HEK293T (cell line): ENCODE data around the gene TMCC3.
"Not testable (repeated sequence)": the region's sequence is repeated elsewhere in the genome, so short reads cannot be mapped to it uniquely, and the experiment has no call there.

Source experiments
- CTCF ChIA-PET: fragments of 350-600 bp; formaldehyde crosslinking; extraction: SDS; loops from one replicate; lab custom pipeline; 2021; ENCODE audit warnings: antibody characterized with exemption, inconsistent platforms; lab: Yijun Ruan, JAX
- POLR2A ChIA-PET: fragments of 350-600 bp; formaldehyde crosslinking; extraction: SDS; loops from one replicate; lab custom pipeline; 2020; ENCODE audit warnings: antibody characterized with exemption, inconsistent platforms; lab: Yijun Ruan, JAX
- DNase-seq: peaks from one replicate; pipeline ENCODE4 v3.0.0; 2012; ENCODE audit warnings: mixed read lengths; ENCODE audit errors: extremely low spot score
- ARNT ChIP-seq: fragments of 450-650 bp; IDR thresholded peaks from 2 replicates; pipeline ENCODE4 v1.6.1; 2017; ENCODE audit warnings: mild to moderate bottlenecking
- BHLHE40 ChIP-seq: fragments of 450-650 bp; IDR thresholded peaks from 2 replicates; pipeline ENCODE4 v1.6.1; 2016; ENCODE audit warnings: mild to moderate bottlenecking, moderate library complexity, borderline replicate concordance
- CTBP1 ChIP-seq: fragments of 450-650 bp; IDR thresholded peaks from 2 replicates; pipeline ENCODE4 v1.6.1; 2016; ENCODE audit warnings: borderline replicate concordance
- ELF4 ChIP-seq: fragments of 450-650 bp; IDR thresholded peaks from 2 replicates; pipeline ENCODE4 v1.6.1; 2017; ENCODE audit warnings: antibody characterized with exemption
- FOXA1 ChIP-seq: fragments of 450-650 bp; IDR thresholded peaks from 2 replicates; pipeline ENCODE4 v1.6.1; 2016; ENCODE audit warnings: mild to moderate bottlenecking
- FOXK2 ChIP-seq: fragments of 450-650 bp; IDR thresholded peaks from 2 replicates; pipeline ENCODE4 v1.6.1; 2016; ENCODE audit warnings: mild to moderate bottlenecking
- FOXM1 ChIP-seq: fragments of 450-650 bp; IDR thresholded peaks from 2 replicates; pipeline ENCODE4 v1.6.1; 2017; ENCODE audit warnings: mild to moderate bottlenecking, borderline replicate concordance
- HDGF ChIP-seq: fragments of 450-650 bp; IDR thresholded peaks from 2 replicates; pipeline ENCODE4 v1.6.1; 2017; ENCODE audit warnings: antibody characterized with exemption, borderline replicate concordance
- L3MBTL2 ChIP-seq: fragments of 450-650 bp; conservative IDR thresholded peaks from 2 replicates; pipeline ENCODE4 v1.6.1; 2016; ENCODE audit warnings: mild to moderate bottlenecking
- LEF1 ChIP-seq: fragments of 450-650 bp; IDR thresholded peaks from 2 replicates; pipeline ENCODE4 v1.6.1; 2017; ENCODE audit warnings: mild to moderate bottlenecking, borderline replicate concordance
- NFRKB ChIP-seq: fragments of 450-650 bp; IDR thresholded peaks from 2 replicates; pipeline ENCODE4 v1.6.1; 2016; ENCODE audit warnings: mild to moderate bottlenecking, moderate library complexity
- PKNOX1 ChIP-seq: fragments of 450-650 bp; IDR thresholded peaks from 2 replicates; pipeline ENCODE4 v1.6.1; 2016
- SP1 ChIP-seq: fragments of 450-650 bp; IDR thresholded peaks from 2 replicates; pipeline ENCODE4 v1.6.1; 2017
- SUZ12 ChIP-seq: fragments of 450-650 bp; IDR thresholded peaks from 2 replicates; pipeline ENCODE4 v1.6.1; 2016; ENCODE audit warnings: mild to moderate bottlenecking
- TARDBP ChIP-seq: fragments of 450-650 bp; IDR thresholded peaks from 2 replicates; pipeline ENCODE4 v1.6.1; 2016
- ZNF384 ChIP-seq: fragments of 450-650 bp; IDR thresholded peaks from 2 replicates; pipeline ENCODE4 v1.6.1; 2016

Gene TMCC3

GRCh38 chr12:94603434-94604365 is 46.7 kb downstream of the TMCC3 start:
- DNase-seq, result no peak
- POLR2A ChIA-PET, result no interaction called here
- TF ChIP-seq L3MBTL2, result no peak
- TF ChIP-seq FOXM1, result no peak
- no peak for TF ChIP-seq SUZ12
- no peak for TF ChIP-seq FOXK2
- TF ChIP-seq BHLHE40, result no peak
- CTCF ChIA-PET, result interaction anchor here (0.7 to 0.8 kb wide), 2 partner anchors 11 to 42 kb away, joined by 3 read pairs; no protein-coding TSS in a partner anchor

- CTCF ChIA-PET, result no interaction called here
Observed at GRCh38 chr12:94602024-94602423, 48.3 kb downstream of the TMCC3 start.

GRCh38 chr12:94601307-94601706 is 49.0 kb downstream of the TMCC3 start:
- CTCF ChIA-PET, result interaction anchor here (0.6 kb wide), 1 partner anchor 803 kb away, joined by 3 read pairs; no protein-coding TSS in a partner anchor
- POLR2A ChIA-PET, result not testable (repeated sequence)

More at GRCh38 chr12:94602024-94602423, 48.3 kb downstream of the TMCC3 start:
- POLR2A ChIA-PET, result no interaction called here
- no peak for DNase-seq
- TF ChIP-seq CTBP1 (no peak), ARNT (no peak), ZNF384 (no peak), NFRKB (no peak), PKNOX1 (no peak), LEF1 (no peak), FOXA1 (no peak), ELF4 (no peak), HDGF (no peak), L3MBTL2 (no peak), BHLHE40 (no peak), SUZ12 (no peak), FOXM1 (no peak), TARDBP (no peak)

GRCh38 chr12:94599189-94599588 is 51.2 kb downstream of the TMCC3 start:
- CTCF ChIA-PET, result interaction anchor here (0.7 kb wide), 2 partner anchors 46 to 83 kb away, joined by 3 to 4 read pairs; no protein-coding TSS in a partner anchor
- no peak for TF ChIP-seq SP1
- no peak for TF ChIP-seq LEF1
- no peak for TF ChIP-seq FOXK2
- no peak for TF ChIP-seq FOXM1
- no peak for TF ChIP-seq BHLHE40
- TF ChIP-seq CTBP1, result no peak
- no peak for TF ChIP-seq ZNF384
- no peak for TF ChIP-seq PKNOX1
- TF ChIP-seq TARDBP, result no peak
- no peak for TF ChIP-seq NFRKB
- TF ChIP-seq L3MBTL2, result no peak
- no peak for TF ChIP-seq FOXA1
- TF ChIP-seq HDGF, result no peak
- no peak for TF ChIP-seq SUZ12
- TF ChIP-seq ARNT, result no peak
- TF ChIP-seq ELF4, result no peak
- POLR2A ChIA-PET, result no interaction called here
- DNase-seq, result no peak

More at GRCh38 chr12:94601307-94601706, 49.0 kb downstream of the TMCC3 start:
- not testable (repeated sequence) for DNase-seq

- TF ChIP-seq L3MBTL2 (no peak), SP1 (no peak), ELF4 (no peak), NFRKB (no peak), SUZ12 (no peak), LEF1 (no peak), HDGF (no peak), FOXA1 (no peak), BHLHE40 (no peak), FOXK2 (no peak), CTBP1 (no peak), ARNT (no peak), PKNOX1 (no peak)
- CTCF ChIA-PET, result no interaction called here
- no peak for DNase-seq
- POLR2A ChIA-PET, result no interaction called here
Observed at GRCh38 chr12:94597268-94597667, 53.1 kb downstream of the TMCC3 start.

GRCh38 chr12:94596596-94596995 is 53.8 kb downstream of the TMCC3 start:
- ChIA-PET POLR2A (no interaction called here), CTCF (no interaction called here)
- TF ChIP-seq CTBP1 (no peak), ARNT (no peak)
- no peak for DNase-seq
